H1 (cell line): ENCODE data around the gene KCTD11. TPM values are rescaled to one million over a fixed set of nuclear protein-coding genes. Genes with fewer than 3 reads are reported as not detected.

ENCODE experiments used
- CTCF ChIA-PET: fragments of 300-600 bp; sonication (Branson Sonifier 250); formaldehyde crosslinking; loops from one replicate; lab custom pipeline; 2021; ENCODE audit not compliant: partially characterized antibody; lab: Charles Lee
- POLR2A ChIA-PET: fragments of 300-600 bp; sonication (Branson Sonifier 250); formaldehyde crosslinking; loops from one replicate; lab custom pipeline; 2021; ENCODE audit warnings: inconsistent platforms; ENCODE audit not compliant: partially characterized antibody; lab: Charles Lee
- DNase-seq, 2 experiments: peaks; one replicate each; pipeline versions ENCODE4 v3.0.0 to v3.0.0-alpha.2; 2010 to 2022; ENCODE audit warnings: low spot score in 2 of 2, low read depth in 1 of 2, mixed read lengths in 1 of 2
- FAIRE-seq: peaks from 2 replicates; lab custom pipeline; 2011; peaks lifted over from hg19 to GRCh38; lab: Jason Lieb, UNC
- H2AFZ ChIP-seq: 2 replicates; pipeline ENCODE4 v1.8.1; 2012; ENCODE audit warnings: low read length, inconsistent platforms
- H2AK5ac ChIP-seq: 2 replicates; pipeline ENCODE4 v1.6.1; 2013; ENCODE audit warnings: low read depth, low read length
- H2BK120ac ChIP-seq: replicated peaks from 2 replicates; pipeline ENCODE3; 2013; ENCODE audit warnings: low read depth, low read length, inconsistent platforms
- H2BK12ac ChIP-seq: 2 replicates; pipeline ENCODE4 v1.6.1; 2013; ENCODE audit warnings: low read depth, low read length
- H2BK15ac ChIP-seq: 2 replicates; pipeline ENCODE4 v1.6.1; 2013; ENCODE audit warnings: low read length
- H2BK20ac ChIP-seq: 2 replicates; pipeline ENCODE4 v1.6.1; 2013; ENCODE audit warnings: low read length
- H2BK5ac ChIP-seq: 2 replicates; pipeline ENCODE4 v1.6.1; 2013; ENCODE audit warnings: low read depth, low read length
- H3K14ac ChIP-seq: 2 replicates; pipeline ENCODE4 v1.6.1; 2013; ENCODE audit warnings: inconsistent platforms; ENCODE audit not compliant: insufficient read length
- H3K18ac ChIP-seq: 2 replicates; pipeline ENCODE4 v1.6.1; 2013; ENCODE audit warnings: low read length; ENCODE audit errors: extremely low read depth
- H3K23ac ChIP-seq: 2 replicates; pipeline ENCODE4 v1.6.1; 2013; ENCODE audit warnings: inconsistent platforms; ENCODE audit not compliant: insufficient read length
- H3K23me2 ChIP-seq: 2 replicates; pipeline ENCODE4 v1.6.1; 2013; ENCODE audit warnings: low read depth, low read length
- H3K27ac ChIP-seq: 2 replicates; pipeline ENCODE4 v1.6.1; 2011; ENCODE audit warnings: low read depth, low read length, inconsistent platforms
- H3K27me3 ChIP-seq, 4 experiments: replicated peaks in 1 of 4; 1 replicate in 1 of 4; 2 replicates in 3 of 4; pipeline versions ENCODE4 v1.6.1 to v1.8.1; 2011 to 2013; ENCODE audit warnings: low read length in 3 of 4, mild to moderate bottlenecking in 3 of 4, inconsistent platforms in 2 of 4, mixed read lengths in 2 of 4, moderate library complexity in 1 of 4; ENCODE audit not compliant: control insufficient read depth in 3 of 4, insufficient read depth in 3 of 4; ENCODE audit errors: extremely low read depth in 1 of 4
- H3K36me3 ChIP-seq, 4 experiments: 2 replicates each; pipeline versions ENCODE4 v1.6.1 to v1.8.1; 2011 to 2013; ENCODE audit warnings: mild to moderate bottlenecking in 4 of 4, low read length in 3 of 4, moderate library complexity in 2 of 4, control low read depth in 1 of 4, inconsistent platforms in 1 of 4; ENCODE audit not compliant: insufficient read depth in 4 of 4, control insufficient read depth in 2 of 4
- H3K4ac ChIP-seq: replicated peaks from 2 replicates; pipeline ENCODE3; 2013; ENCODE audit warnings: low read length, low read depth, mixed read lengths, inconsistent platforms; ENCODE audit not compliant: insufficient read length
- H3K4me1 ChIP-seq, 4 experiments: replicated peaks in 1 of 4; 1 replicate in 1 of 4; 2 replicates in 3 of 4; pipeline versions ENCODE4 v1.6.1 to v1.8.1; 2011 to 2013; ENCODE audit warnings: low read length in 3 of 4, inconsistent platforms in 2 of 4, mixed read lengths in 1 of 4; ENCODE audit not compliant: insufficient read depth in 4 of 4, control insufficient read depth in 3 of 4
- H3K4me2 ChIP-seq, 2 experiments: 2 replicates each; pipeline versions ENCODE4 v1.6.1 to v1.8.1; 2011 to 2013; ENCODE audit warnings: low read depth in 2 of 2, low read length in 2 of 2, control low read depth in 1 of 2, inconsistent platforms in 1 of 2, mild to moderate bottlenecking in 1 of 2; ENCODE audit not compliant: insufficient read depth in 1 of 2
- H3K4me3 ChIP-seq, 4 experiments: fragments of 200-600, 300-600 bp in 1 of 4; sonication (generic), shearing (Covaris generic), sonication (Bioruptor Twin) in 1 of 4; 2 replicates each; pipeline versions ENCODE4 v1.5.1 to v1.8.1; 2011 to 2016; ENCODE audit warnings: low read length in 4 of 4, low read depth in 3 of 4, control low read depth in 2 of 4, inconsistent platforms in 2 of 4, mild to moderate bottlenecking in 2 of 4, mixed read lengths in 1 of 4, moderate library complexity in 1 of 4; ENCODE audit not compliant: insufficient read depth in 2 of 4; ENCODE audit errors: extremely low read depth in 1 of 4
- H3K56ac ChIP-seq: replicated peaks from 2 replicates; pipeline ENCODE3; 2013; ENCODE audit warnings: low read depth, mild to moderate bottlenecking, mixed read lengths, low read length, inconsistent platforms; ENCODE audit not compliant: insufficient read length
- H3K79me1 ChIP-seq: 2 replicates; pipeline ENCODE4 v1.6.1; 2013; ENCODE audit warnings: low read depth, low read length, control low read depth
- H3K79me2 ChIP-seq, 2 experiments: 2 replicates each; pipeline versions ENCODE4 v1.6.1 to v1.8.1; 2012 to 2013; ENCODE audit warnings: low read length in 2 of 2, mild to moderate bottlenecking in 2 of 2, inconsistent platforms in 1 of 2; ENCODE audit not compliant: insufficient read depth in 2 of 2, control insufficient read depth in 1 of 2
- H3K9ac ChIP-seq, 4 experiments: replicated peaks in 1 of 4; 1 replicate in 1 of 4; 2 replicates in 3 of 4; pipeline versions ENCODE4 v1.6.1 to v1.8.1; 2011 to 2013; ENCODE audit warnings: low read depth in 3 of 4, low read length in 3 of 4, control low read depth in 2 of 4, mild to moderate bottlenecking in 2 of 4, moderate library complexity in 2 of 4, inconsistent platforms in 1 of 4; ENCODE audit errors: extremely low read depth in 1 of 4
- H3K9me3 ChIP-seq, 2 experiments: 2 replicates each; pipeline versions ENCODE4 v1.6.1 to v1.8.1; 2012 to 2013; ENCODE audit warnings: mild to moderate bottlenecking in 2 of 2, moderate library complexity in 2 of 2, control low read depth in 1 of 2, inconsistent platforms in 1 of 2, low read depth in 1 of 2, low read length in 1 of 2, mixed read lengths in 1 of 2; ENCODE audit not compliant: insufficient read depth in 2 of 2
- H4K20me1 ChIP-seq, 2 experiments: replicated peaks in 1 of 2; 2 replicates each; pipeline versions ENCODE3 to v1.8.1; 2011 to 2013; ENCODE audit warnings: inconsistent platforms in 2 of 2, low read length in 2 of 2, mild to moderate bottlenecking in 1 of 2; ENCODE audit not compliant: insufficient read depth in 2 of 2, control insufficient read depth in 1 of 2
- H4K5ac ChIP-seq: 2 replicates; pipeline ENCODE4 v1.6.1; 2013; ENCODE audit warnings: low read length, low read depth, mixed read lengths, inconsistent platforms; ENCODE audit not compliant: insufficient read length
- H4K8ac ChIP-seq: 2 replicates; pipeline ENCODE4 v1.8.0; 2013; ENCODE audit warnings: mild to moderate bottlenecking, moderate library complexity, low read length, inconsistent platforms; ENCODE audit not compliant: insufficient read depth; ENCODE audit errors: extremely low read depth
- H4K91ac ChIP-seq: replicated peaks from 2 replicates; pipeline ENCODE3; 2013; ENCODE audit warnings: low read length, mixed read lengths, inconsistent platforms; ENCODE audit not compliant: insufficient read length
- HDAC6 ChIP-seq: IDR thresholded peaks from one replicate; pipeline ENCODE4 v1.7.1; 2012; ENCODE audit warnings: low read depth, mild to moderate bottlenecking, inconsistent platforms, low read length, moderate library complexity
- POLR2A ChIP-seq, 2 experiments: IDR thresholded peaks; 1 replicate in 1 of 2; 2 replicates in 1 of 2; pipeline ENCODE4 v1.6.1; 2011; ENCODE audit warnings: low read depth in 2 of 2, low read length in 2 of 2, mild to moderate bottlenecking in 2 of 2; ENCODE audit errors: control extremely low read depth in 1 of 2
- RAD21 ChIP-seq, 2 experiments: IDR thresholded peaks in 1 of 2; conservative IDR thresholded peaks in 1 of 2; 2 replicates each; pipeline ENCODE4 v1.6.1; 2011; ENCODE audit warnings: low read depth in 2 of 2, low read length in 2 of 2, improper control_type of control experiment in 1 of 2, inconsistent platforms in 1 of 2, mild to moderate bottlenecking in 1 of 2, moderate library complexity in 1 of 2
- RBBP5 ChIP-seq: IDR thresholded peaks from 2 replicates; pipeline ENCODE4 v1.7.1; 2012; ENCODE audit warnings: low read depth, mild to moderate bottlenecking, inconsistent platforms, low read length, moderate library complexity, borderline replicate concordance
- WGBS, 2 experiments: shearing (Covaris generic) in 1 of 2; methylation state at CpG; one replicate each; pipeline versions ENCODE4 v1.1.6 to v1.1.7; 2013 to 2015; ENCODE audit warnings: low lambda C conversion rate in 2 of 2, mixed read lengths in 2 of 2, inconsistent platforms in 1 of 2, low coverage in 1 of 2, missing lambda C conversion rate in 1 of 2; ENCODE audit not compliant: insufficient replicate concordance in 2 of 2, insufficient coverage in 1 of 2, insufficient read length in 1 of 2; ENCODE audit errors: extremely low coverage in 1 of 2, missing lambda C conversion rate in 1 of 2; 5-methylcytosine and 5-hydroxymethylcytosine counted together
- polyA plus RNA-seq, 7 experiments: library from polyadenylated mRNA; depleted of rRNA in 3 of 7; stranded (reverse) in 5 of 7; unstranded in 2 of 7; fragments of >200 nt in 5 of 7; fragments of 200-250 nt in 2 of 7; gene quantifications; 1 replicate in 5 of 7; 2 replicates in 1 of 7; 4 replicates in 1 of 7; pipeline versions ENCODE4 v1.2.1 to v1.2.3, GENCODE V29; 2011 to 2013; ENCODE audit warnings: missing spikeins in 2 of 7, mixed read lengths in 2 of 7
- total RNA-seq: library from RNA; stranded (reverse); fragmentation: NEBNext Ultra II Directional; extraction: Animal tissue kit (Norgen Biotek cat#: 25700); gene quantifications from 2 replicates; pipeline ENCODE4 v1.2.1, GENCODE V29; 2021

The KCTD11 gene
- total and polyA plus RNA-seq, 2 of the 8 experiments (the other 6 are each of a cell fraction or from before 2014, with no cell fraction given): 8.6 to 9.2 TPM

- H3K79me2 ChIP-seq: peaks cover 8 to 32% of the 10 kb centered on the region in 2 experiments
- H3K27ac ChIP-seq: 0 out of 2 replicates have a peak overlapping the region, but pooled peaks have one; percentile 61
- H2BK20ac ChIP-seq: no peak overlapping the region
- no peak for DNase-seq
- no peak overlapping the region for H4K5ac ChIP-seq
- no peak overlapping the region for H3K14ac ChIP-seq
- H2BK12ac ChIP-seq: no peak overlapping the region
- H2BK5ac ChIP-seq: 0 out of 2 replicates have a peak overlapping the region, but pooled peaks have one; percentile 60
- no peak overlapping the region for H4K8ac ChIP-seq
- H3K4me3 ChIP-seq: peak overlapping the region; percentile 55 to 95 (median 70)
- no peak overlapping the region for H3K18ac ChIP-seq
- H3K36me3 ChIP-seq: peaks cover 33 to 66% (median 46%) of the 10 kb centered on the region in 4 experiments
- H2AK5ac ChIP-seq: no peak overlapping the region
- H3K4me2 ChIP-seq: peak overlapping the region; percentile 67 to 91
- no peak overlapping the region for H3K56ac ChIP-seq
- peaks cover 12% of the 10 kb centered on the region for H3K79me1 ChIP-seq
- ChIA-PET CTCF (interaction anchor here (0.7 to 3.3 kb wide), 25 partner anchors 9 to 268 kb away, joined by 3 to 17 read pairs (median 5); partner anchors contain the start of genes ACADVL, ACAP1, DLG4 and NEURL4), POLR2A (interaction anchor here (0.8 to 11.3 kb wide), 42 partner anchors 8 to 859 kb away, joined by 3 to 223 read pairs (median 6); partner anchors contain the start of genes ACADVL, ACAP1, CD68 and CLDN7)
- no peak overlapping the region for H4K91ac ChIP-seq
- H3K9me3 ChIP-seq: no peaks in the 10 kb centered on the region
- H2BK15ac ChIP-seq: no peak overlapping the region
- H2AFZ ChIP-seq: no peak overlapping the region
- H3K23me2 ChIP-seq: peaks cover under 1% of the 10 kb centered on the region; the same call in 1 of the 2 replicates
- peaks cover 20 to 27% of the 10 kb centered on the region in 2 experiments for H4K20me1 ChIP-seq
- TF ChIP-seq RBBP5 (no peak), RAD21 (IDR thresholded peaks at IDR 0.05 in 1 of 2, conservative IDR thresholded peaks at IDR 0.05 in 1 of 2; ENCODE audit: low read depth in 2 of 2, low read length in 2 of 2) (no peak), POLR2A (IDR thresholded peaks at IDR 0.05; ENCODE audit: control extremely low read depth in 1 of 2, low read depth in 2 of 2, low read length in 2 of 2) (peak; percentile 8 to 19; a peak in 2 of 3 replicates), HDAC6 (no peak)
- no peak for FAIRE-seq
- H2BK120ac ChIP-seq: no peak overlapping the region
- WGBS, 2 experiments: 47% methylated on average over 9 of the region's 9 CpGs; no CpG with 5 or more reads in 1 of the 2 experiments
- H3K4me1 ChIP-seq: peaks cover 0 to 13% (median 7%) of the 10 kb centered on the region in 4 experiments; a peak in 5 of 7 replicates
- no peaks in the 10 kb centered on the region for H3K27me3 ChIP-seq
- no peak overlapping the region for H3K4ac ChIP-seq
- H3K9ac ChIP-seq: peak overlapping the region in 3 of 4 experiments; percentile 39 to 75 (median 49); a peak in 6 of 7 replicates
- H3K23ac ChIP-seq: no peak overlapping the region
Observed at GRCh38 chr17:7313890-7314718, 37.9 kb upstream of the KCTD11 start.
